Muscle of leg (tissue), 11 donors: ENCODE measurements around the gene FAM53B. TPM values are rescaled to one million over a fixed set of nuclear protein-coding genes. Genes with fewer than 3 reads are reported as not detected.

ENCODE experiments used
- DNase-seq: peaks from one replicate; pipeline ENCODE4 v3.0.0; 2013
- H3K27ac ChIP-seq: one replicate; pipeline ENCODE4 v1.5.1; 2013; ENCODE audit warnings: mild to moderate bottlenecking, low read length, control low read depth
- H3K27me3 ChIP-seq: one replicate; pipeline ENCODE4 v1.6.1; 2013; ENCODE audit warnings: low read length; ENCODE audit not compliant: control insufficient read depth, insufficient read depth
- H3K36me3 ChIP-seq: one replicate; pipeline ENCODE4 v1.6.1; 2013; ENCODE audit warnings: low read length; ENCODE audit not compliant: control insufficient read depth, insufficient read depth
- H3K4me1 ChIP-seq: one replicate; pipeline ENCODE4 v1.6.1; 2013; ENCODE audit warnings: low read length; ENCODE audit not compliant: control insufficient read depth, insufficient read depth
- H3K4me3 ChIP-seq: one replicate; pipeline ENCODE4 v1.5.1; 2013; ENCODE audit warnings: low read length, control low read depth
- H3K9me3 ChIP-seq: replicated peaks from 2 replicates; pipeline ENCODE4 v1.6.1; 2013; ENCODE audit warnings: low read depth, low read length; ENCODE audit not compliant: control insufficient read depth
- whole genome bisulfite sequencing: methylation state at CpG from one replicate; pipeline ENCODE4 v1.1.5; 2013; ENCODE audit warnings: missing lambda C conversion rate; ENCODE audit not compliant: insufficient coverage; 5-methylcytosine and 5-hydroxymethylcytosine counted together
- polyA plus RNA-seq, 8 donors: library from polyadenylated mRNA; unstranded; fragments of 120-200 nt; gene quantifications; one replicate each; pipeline versions ENCODE4 v1.2.1 to v1.2.3, GENCODE V29; 2013; ENCODE audit warnings: inconsistent platforms in 1 of 8, low replicate concordance in 1 of 8; ENCODE audit not compliant: insufficient read length in 8 of 8, insufficient read depth in 1 of 8
- total RNA-seq: library from RNA; stranded (reverse); fragments of 120-200 nt; gene quantifications from one replicate; pipeline ENCODE4 v1.2.4, GENCODE V29; 2013

FAM53B gene
- total and polyA plus RNA-seq, 9 donors, result 23.6 to 31.2 (median 27.0) TPM

DNA sequence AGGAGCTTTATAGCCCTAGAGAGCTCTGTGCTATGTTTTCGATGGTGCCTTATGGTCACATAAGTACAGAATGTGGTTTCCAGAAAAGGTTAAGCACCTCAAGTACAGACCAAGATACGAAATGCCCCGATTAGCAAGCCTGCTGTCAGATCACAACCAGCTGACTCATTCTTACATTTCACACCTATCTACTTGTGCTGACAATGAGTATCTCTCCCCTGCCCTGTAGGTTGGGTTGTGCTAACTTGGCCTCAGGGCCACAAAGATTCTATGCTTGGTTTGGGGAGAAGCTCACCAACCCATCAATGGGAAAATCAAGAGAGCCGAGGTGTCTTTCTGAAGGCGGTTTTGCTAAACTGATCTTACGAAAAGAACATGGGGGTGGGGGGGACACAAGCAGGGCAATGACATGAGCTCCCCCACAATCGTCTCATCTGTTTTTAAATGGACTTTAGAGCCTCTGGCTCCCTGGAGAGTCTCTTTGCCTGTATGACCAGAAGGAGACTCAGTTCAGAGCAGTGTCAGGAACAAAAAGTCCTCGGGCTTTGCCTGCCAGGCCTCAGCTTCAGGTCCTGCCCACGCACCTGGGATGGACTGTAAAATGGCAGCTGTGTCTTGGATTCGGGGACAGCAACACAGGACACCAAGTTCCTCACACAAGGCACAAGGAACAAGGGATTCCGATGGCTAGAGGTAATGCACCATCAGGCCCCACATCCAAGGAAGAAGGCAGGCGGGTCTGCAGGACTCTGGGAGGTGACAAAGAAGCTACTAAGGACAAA is 55.1 kb downstream of the FAM53B start:
- no peak overlapping the region for H3K27ac ChIP-seq
- H3K4me3 ChIP-seq, result no peak overlapping the region
- H3K4me1 ChIP-seq, result peaks cover 48% of the 10 kb centered on the region
- no peaks in the 10 kb centered on the region for H3K9me3 ChIP-seq
- H3K36me3 ChIP-seq, result peaks cover 38% of the 10 kb centered on the region
- DNase-seq, result no peak
- WGBS, result 84% methylated on average over 6 of the region's 12 CpGs
- no peaks in the 10 kb centered on the region for H3K27me3 ChIP-seq

- Histone ChIP-seq H3K27ac (no peak overlapping the region), H3K27me3 (no peaks in the 10 kb centered on the region), H3K4me1 (peaks cover 48% of the 10 kb centered on the region), H3K9me3 (no peaks in the 10 kb centered on the region), H3K4me3 (no peak overlapping the region), H3K36me3 (peaks cover 38% of the 10 kb centered on the region)
- 89% methylated on average over 5 of the region's 6 CpGs for WGBS
- no peak for DNase-seq
Measured at GRCh38 chr10:124688386-124688785, 55.8 kb downstream of the FAM53B start.

DNA sequence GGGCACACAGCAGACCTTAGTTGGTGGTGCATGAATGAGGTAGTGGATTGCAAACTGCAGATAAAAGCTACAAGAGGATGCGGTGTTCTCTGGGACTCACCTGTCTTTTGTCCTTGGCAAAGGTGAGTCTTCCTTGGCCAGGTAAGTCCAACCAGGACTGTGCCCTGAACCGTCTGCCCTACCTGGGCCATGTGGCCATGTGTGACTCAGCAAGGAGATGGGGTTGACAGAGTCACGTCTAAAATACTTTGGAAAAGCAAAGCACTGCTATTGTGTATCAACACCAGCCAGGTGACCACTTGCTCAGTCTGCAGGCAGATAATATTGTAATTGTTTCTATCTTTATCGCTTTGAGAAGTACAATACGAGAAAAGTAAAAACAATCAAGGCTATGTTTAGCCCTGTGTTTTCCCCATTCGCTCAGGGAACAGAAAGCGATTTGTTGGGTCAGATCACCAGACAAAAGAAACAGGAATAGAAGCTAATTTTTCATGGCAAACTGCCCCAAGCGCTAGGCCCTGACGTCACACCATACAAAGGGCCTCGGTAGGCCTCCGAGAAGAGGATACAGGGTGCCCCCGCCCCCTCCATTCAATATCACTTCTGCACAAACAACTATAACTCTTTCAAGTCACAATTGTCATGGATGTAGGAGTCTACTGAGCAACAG is 57.3 kb downstream of the FAM53B start:
- Histone ChIP-seq H3K27me3 (no peaks in the 10 kb centered on the region), H3K36me3 (peaks cover 42% of the 10 kb centered on the region), H3K4me1 (peaks cover 36% of the 10 kb centered on the region), H3K27ac (peak overlapping the region; percentile 85), H3K4me3 (no peak overlapping the region), H3K9me3 (no peaks in the 10 kb centered on the region)
- 86% methylated on average over 7 of the region's 12 CpGs for WGBS
- DNase-seq, result peak; percentile 80

- no peak overlapping the region for H3K4me3 ChIP-seq
- H3K9me3 ChIP-seq, result no peaks in the 10 kb centered on the region
- H3K4me1 ChIP-seq, result peaks cover 38% of the 10 kb centered on the region
- DNase-seq, result no peak
- H3K36me3 ChIP-seq, result peaks cover 51% of the 10 kb centered on the region
- peak overlapping the region; percentile 36 for H3K27ac ChIP-seq
- WGBS, result 57% methylated on average over 11 of the region's 12 CpGs
- no peaks in the 10 kb centered on the region for H3K27me3 ChIP-seq
Measured at GRCh38 chr10:124685261-124685660, 58.9 kb downstream of the FAM53B start.

DNA sequence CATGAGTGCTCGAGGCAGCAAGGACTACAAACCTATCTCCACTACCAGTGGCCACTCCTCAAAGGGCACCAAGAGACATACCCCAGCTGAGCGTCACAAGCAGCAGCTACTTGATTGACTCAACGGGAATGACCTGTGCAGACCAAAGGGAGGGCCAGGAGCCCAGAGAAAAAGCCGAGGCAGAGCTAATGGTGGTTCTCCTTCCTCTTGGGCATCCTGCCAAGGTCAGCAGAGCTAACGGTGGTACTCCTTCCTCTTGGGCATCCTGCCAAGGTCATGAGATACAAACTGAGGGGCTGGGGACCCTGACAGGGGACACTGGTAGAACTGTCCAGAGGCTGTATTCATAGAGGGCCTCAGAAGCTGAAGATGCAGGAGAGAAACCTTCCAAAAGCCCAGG is 60.4 kb downstream of the FAM53B start:
- WGBS, result 58% methylated on average over 4 of the region's 5 CpGs
- peaks cover 44% of the 10 kb centered on the region for H3K4me1 ChIP-seq
- no peak overlapping the region for H3K4me3 ChIP-seq
- peaks cover 43% of the 10 kb centered on the region for H3K36me3 ChIP-seq
- H3K27me3 ChIP-seq, result no peaks in the 10 kb centered on the region
- peak overlapping the region; percentile 21 for H3K27ac ChIP-seq
- DNase-seq, result no peak
- H3K9me3 ChIP-seq, result no peaks in the 10 kb centered on the region

DNA sequence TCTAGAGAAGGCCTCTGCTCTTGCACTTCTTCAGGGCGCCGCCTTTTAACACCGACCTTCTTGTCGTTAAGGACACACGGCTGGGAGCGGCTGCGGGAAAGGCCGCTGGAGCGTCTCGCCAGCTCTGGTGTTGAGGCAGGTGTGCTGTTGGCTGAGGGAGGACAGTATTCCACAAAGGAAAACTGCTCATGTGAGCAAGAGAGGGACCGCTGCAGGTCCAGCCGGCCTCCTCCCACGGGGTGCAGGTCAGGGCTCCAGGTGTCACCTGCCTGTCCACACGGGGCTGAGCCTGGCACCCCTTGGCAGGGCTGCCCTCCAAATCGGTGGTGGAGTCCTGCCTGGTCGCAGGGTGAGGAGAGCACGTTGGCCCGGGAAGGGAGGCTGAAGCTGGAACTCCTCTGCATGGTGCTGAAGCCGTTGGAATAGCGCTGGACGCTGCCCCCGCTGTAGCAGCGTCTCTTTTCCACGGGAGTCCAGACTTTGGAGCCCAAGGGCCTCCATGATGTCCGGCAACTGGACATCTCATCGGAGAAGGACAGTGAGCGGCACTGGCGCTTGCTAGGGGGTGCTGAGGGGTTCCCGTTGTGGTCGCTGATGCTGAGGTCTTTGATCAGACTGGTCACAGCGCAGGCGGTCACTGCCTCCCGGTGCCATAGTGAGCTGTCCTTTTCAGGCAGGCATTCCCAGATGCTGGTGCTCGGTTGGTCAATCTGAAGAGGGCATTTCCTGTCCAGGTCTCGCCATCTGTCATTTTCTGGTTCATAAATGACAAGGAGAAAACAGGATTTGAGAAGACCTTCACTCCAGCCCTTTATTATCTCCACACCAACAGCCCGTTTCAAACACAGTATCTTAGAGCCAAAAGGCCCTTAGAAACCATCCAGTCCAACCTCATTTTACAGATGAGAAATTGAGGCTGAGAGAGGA is 62.3 kb downstream of the FAM53B start:
- 93% methylated on average over 33 of the region's 36 CpGs for WGBS
- Histone ChIP-seq H3K9me3 (no peaks in the 10 kb centered on the region), H3K36me3 (peaks cover 38% of the 10 kb centered on the region), H3K27me3 (no peaks in the 10 kb centered on the region), H3K27ac (no peak overlapping the region), H3K4me3 (no peak overlapping the region), H3K4me1 (peaks cover 59% of the 10 kb centered on the region)
- DNase-seq, result no peak

DNA sequence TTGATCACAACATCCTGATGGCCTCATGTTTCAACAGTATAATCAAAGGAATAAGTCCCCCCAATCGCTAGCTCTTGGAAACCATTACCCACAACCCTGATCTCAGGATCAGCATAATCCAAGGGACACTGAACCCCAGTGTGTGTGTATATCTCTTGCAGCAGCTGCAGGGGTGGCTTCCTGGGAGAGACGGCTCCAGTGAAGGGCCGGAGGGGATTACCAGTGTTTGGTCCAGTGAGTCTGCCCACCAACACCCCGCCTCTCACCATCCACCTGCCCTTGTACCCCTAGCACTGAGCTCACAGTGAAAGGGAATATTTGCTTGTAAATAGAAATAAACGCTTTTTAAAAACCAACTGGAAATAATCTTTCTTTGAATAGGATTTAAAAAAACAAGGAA is 63.1 kb downstream of the FAM53B start:
- Histone ChIP-seq H3K4me1 (peaks cover 61% of the 10 kb centered on the region), H3K9me3 (no peaks in the 10 kb centered on the region), H3K27ac (no peak overlapping the region), H3K36me3 (peaks cover 36% of the 10 kb centered on the region), H3K4me3 (no peak overlapping the region), H3K27me3 (no peaks in the 10 kb centered on the region)
- no CpG with 5 or more reads among the region's 5 CpGs for WGBS
- no peak for DNase-seq

DNA sequence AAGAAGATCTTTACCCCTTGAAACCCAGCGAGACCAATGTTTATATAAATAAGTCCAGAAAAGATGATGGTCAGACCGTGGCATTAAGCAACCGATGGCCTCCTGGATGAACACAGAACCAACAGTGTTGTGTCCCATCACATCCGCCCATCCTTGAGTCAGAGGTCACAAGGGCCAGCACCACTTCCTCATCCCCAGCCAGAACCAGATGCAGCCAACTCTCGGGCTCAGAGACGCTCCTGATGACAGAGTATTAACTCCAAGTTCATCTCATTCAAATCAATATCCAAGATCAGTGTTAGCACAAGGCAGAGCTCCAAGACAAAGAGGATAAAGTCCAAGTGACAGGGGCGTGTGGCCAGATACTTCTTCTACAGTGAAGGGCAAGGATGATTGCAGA is 63.5 kb downstream of the FAM53B start:
- H3K9me3 ChIP-seq, result no peaks in the 10 kb centered on the region
- WGBS, result 97% methylated on average over 3 of the region's 7 CpGs
- H3K4me3 ChIP-seq, result no peak overlapping the region
- peaks cover 37% of the 10 kb centered on the region for H3K36me3 ChIP-seq
- peaks cover 62% of the 10 kb centered on the region for H3K4me1 ChIP-seq
- DNase-seq, result no peak
- no peak overlapping the region for H3K27ac ChIP-seq
- no peaks in the 10 kb centered on the region for H3K27me3 ChIP-seq

DNA sequence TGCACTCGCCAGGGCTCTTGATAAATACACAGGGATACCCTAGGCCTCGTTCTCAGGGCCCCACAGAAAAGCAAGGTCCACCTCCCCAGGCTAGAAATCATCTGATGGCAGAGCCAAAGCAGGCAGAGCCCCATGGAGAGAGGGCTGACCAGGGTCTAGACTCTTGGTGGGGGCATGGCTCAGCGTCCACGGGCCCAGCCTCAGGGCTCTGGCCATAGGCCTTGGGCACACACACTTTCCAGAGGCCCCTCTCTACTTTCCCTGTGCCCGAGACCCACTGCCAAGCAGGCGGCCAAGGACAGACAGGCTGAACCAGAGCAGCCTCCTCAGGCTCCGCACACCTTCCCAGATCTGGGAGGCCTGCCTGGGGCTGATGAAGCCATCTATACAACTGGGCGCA is 64.8 kb downstream of the FAM53B start:
- Histone ChIP-seq H3K9me3 (no peaks in the 10 kb centered on the region), H3K27me3 (no peaks in the 10 kb centered on the region), H3K4me1 (peaks cover 66% of the 10 kb centered on the region), H3K27ac (no peak overlapping the region), H3K4me3 (no peak overlapping the region), H3K36me3 (peaks cover 37% of the 10 kb centered on the region)
- 98% methylated on average over 6 of the region's 8 CpGs for WGBS
- DNase-seq, result no peak
